ENCODE data around the gene CCHCR1.

Gene CCHCR1

DNA sequence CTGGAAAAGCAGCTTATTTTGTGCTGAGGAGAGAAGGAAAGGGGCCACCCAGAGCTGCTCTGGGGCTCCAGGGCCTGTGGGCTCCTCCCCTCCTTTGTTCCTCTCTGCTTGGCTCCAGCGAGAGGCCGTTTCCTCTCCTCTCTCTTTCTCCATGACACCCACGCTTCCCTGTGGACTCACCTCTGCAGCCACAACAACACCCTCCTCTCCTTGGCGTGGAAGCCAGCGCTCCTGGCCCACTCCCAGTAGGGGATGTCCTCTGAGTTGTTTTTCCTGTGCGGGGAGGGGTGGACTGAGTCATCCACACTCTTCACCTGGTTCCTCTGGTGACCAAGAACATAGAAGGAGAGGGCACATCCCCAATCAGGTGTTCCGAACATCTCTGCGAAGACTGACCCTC, 32.4 kb downstream of the CCHCR1 start:
- Histone ChIP-seq H3K4me2 (ENCODE audit: low read depth, low read length, poor library complexity, severe bottlenecking) (no peak overlapping the region), H3K27ac (ENCODE audit: low read depth, low read length) (no peak overlapping the region), H3K9me2 (replicated peaks; ENCODE audit: insufficient read depth, low read length) (no peaks in the 10 kb centered on the region), H4K20me1 (ENCODE audit: low read depth, low read length) (no peaks in the 10 kb centered on the region), H3K9me3 (ENCODE audit: insufficient read depth, low read length) (no peaks in the 10 kb centered on the region), H3K4me3 (ENCODE audit: insufficient read depth, low read length, poor library complexity, severe bottlenecking) (no peak overlapping the region), H3K9ac (ENCODE audit: low read length) (no peak overlapping the region), H2AFZ (ENCODE audit: low read depth, low read length, severe bottlenecking) (no peak overlapping the region), H3F3A (ENCODE audit: insufficient read depth) (no peaks in the 10 kb centered on the region), H3K79me2 (ENCODE audit: insufficient read depth, low read length) (no peaks in the 10 kb centered on the region), H3K36me3 (ENCODE audit: low read length) (no peaks in the 10 kb centered on the region), H3K27me3 (ENCODE audit: low read length) (no peaks in the 10 kb centered on the region)
- no peak for TF ChIP-seq EZH2phosphoT487 (conservative IDR thresholded peaks at IDR 0.05; ENCODE audit: low read length)
- TF ChIP-seq, protein P1, sequence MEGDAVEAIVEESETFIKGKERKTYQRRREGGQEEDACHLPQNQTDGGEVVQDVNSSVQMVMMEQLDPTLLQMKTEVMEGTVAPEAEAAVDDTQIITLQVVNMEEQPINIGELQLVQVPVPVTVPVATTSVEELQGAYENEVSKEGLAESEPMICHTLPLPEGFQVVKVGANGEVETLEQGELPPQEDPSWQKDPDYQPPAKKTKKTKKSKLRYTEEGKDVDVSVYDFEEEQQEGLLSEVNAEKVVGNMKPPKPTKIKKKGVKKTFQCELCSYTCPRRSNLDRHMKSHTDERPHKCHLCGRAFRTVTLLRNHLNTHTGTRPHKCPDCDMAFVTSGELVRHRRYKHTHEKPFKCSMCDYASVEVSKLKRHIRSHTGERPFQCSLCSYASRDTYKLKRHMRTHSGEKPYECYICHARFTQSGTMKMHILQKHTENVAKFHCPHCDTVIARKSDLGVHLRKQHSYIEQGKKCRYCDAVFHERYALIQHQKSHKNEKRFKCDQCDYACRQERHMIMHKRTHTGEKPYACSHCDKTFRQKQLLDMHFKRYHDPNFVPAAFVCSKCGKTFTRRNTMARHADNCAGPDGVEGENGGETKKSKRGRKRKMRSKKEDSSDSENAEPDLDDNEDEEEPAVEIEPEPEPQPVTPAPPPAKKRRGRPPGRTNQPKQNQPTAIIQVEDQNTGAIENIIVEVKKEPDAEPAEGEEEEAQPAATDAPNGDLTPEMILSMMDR (IDR thresholded peaks at IDR 0.05; ENCODE audit: insufficient read depth, low read length, poor library complexity, severe bottlenecking) = no peak

- Histone ChIP-seq H3K4me2 (ENCODE audit: low read depth, low read length, poor library complexity, severe bottlenecking) (no peak overlapping the region), H4K20me1 (ENCODE audit: low read depth, low read length) (no peaks in the 10 kb centered on the region), H3K9me2 (replicated peaks; ENCODE audit: insufficient read depth, low read length) (no peaks in the 10 kb centered on the region), H3K36me3 (ENCODE audit: low read length) (no peaks in the 10 kb centered on the region), H3K9ac (ENCODE audit: low read length) (no peak overlapping the region), H3K27me3 (ENCODE audit: low read length) (no peaks in the 10 kb centered on the region), H2AFZ (ENCODE audit: low read depth, low read length, severe bottlenecking) (no peak overlapping the region), H3K4me3 (ENCODE audit: insufficient read depth, low read length, poor library complexity, severe bottlenecking) (no peak overlapping the region), H3K79me2 (ENCODE audit: insufficient read depth, low read length) (no peaks in the 10 kb centered on the region), H3K27ac (ENCODE audit: low read depth, low read length) (no peak overlapping the region), H3K9me3 (ENCODE audit: insufficient read depth, low read length) (no peaks in the 10 kb centered on the region), H3F3A (ENCODE audit: insufficient read depth) (no peaks in the 10 kb centered on the region)
- TF ChIP-seq EZH2phosphoT487 (conservative IDR thresholded peaks at IDR 0.05; ENCODE audit: low read length) = no peak
- TF ChIP-seq, protein P1 (IDR thresholded peaks at IDR 0.05; ENCODE audit: insufficient read depth, low read length, poor library complexity, severe bottlenecking) = no peak
Measured at GRCh38 chr6:31122791-31123706, 34.6 kb downstream of the CCHCR1 start.

GRCh38 chr6:31121131-31121790, 36.3 kb downstream of the CCHCR1 start:
- Histone ChIP-seq H3F3A (ENCODE audit: insufficient read depth) (no peaks in the 10 kb centered on the region), H3K36me3 (ENCODE audit: low read length) (no peaks in the 10 kb centered on the region), H3K27me3 (ENCODE audit: low read length) (no peaks in the 10 kb centered on the region), H3K9ac (ENCODE audit: low read length) (no peak overlapping the region), H3K79me2 (ENCODE audit: insufficient read depth, low read length) (no peaks in the 10 kb centered on the region), H3K27ac (ENCODE audit: low read depth, low read length) (no peak overlapping the region), H3K4me3 (ENCODE audit: insufficient read depth, low read length, poor library complexity, severe bottlenecking) (no peak overlapping the region), H3K9me2 (replicated peaks; ENCODE audit: insufficient read depth, low read length) (no peaks in the 10 kb centered on the region), H3K9me3 (ENCODE audit: insufficient read depth, low read length) (no peaks in the 10 kb centered on the region), H4K20me1 (ENCODE audit: low read depth, low read length) (no peaks in the 10 kb centered on the region), H2AFZ (ENCODE audit: low read depth, low read length, severe bottlenecking) (no peak overlapping the region), H3K4me2 (ENCODE audit: low read depth, low read length, poor library complexity, severe bottlenecking) (no peak overlapping the region)
- no peak for TF ChIP-seq EZH2phosphoT487 (conservative IDR thresholded peaks at IDR 0.05; ENCODE audit: low read length)
- TF ChIP-seq, protein P1 (IDR thresholded peaks at IDR 0.05; ENCODE audit: insufficient read depth, low read length, poor library complexity, severe bottlenecking) = no peak
